Ovary (tissue), 9 donors: ENCODE measurements around the gene FFAR4. TPM values are rescaled to one million over a fixed set of nuclear protein-coding genes. Genes with fewer than 3 reads are reported as not detected.

Source experiments
- DNase-seq, 5 donors: peaks; one replicate each; pipeline ENCODE4 v3.0.0-alpha.2; 2019 to 2020
- H3K27ac ChIP-seq, 2 donors: fragments of 200-600 bp; one replicate each; pipeline versions ENCODE4 v1.5.1 to v1.8.0; 2019 to 2022
- H3K27me3 ChIP-seq: fragments of 200-600 bp; one replicate; pipeline ENCODE4 v1.8.0; 2022
- H3K36me3 ChIP-seq: fragments of 200-600 bp; sonication (generic); one replicate; pipeline ENCODE4 v1.5.1; 2019
- H3K4me1 ChIP-seq: one replicate; pipeline ENCODE4 v1.8.1; 2013; ENCODE audit warnings: mild to moderate bottlenecking, moderate library complexity; ENCODE audit not compliant: insufficient read depth
- H3K4me3 ChIP-seq: fragments of 200-600 bp; sonication (generic); one replicate; pipeline ENCODE4 v1.5.1; 2017
- H3K9me3 ChIP-seq, 2 donors: fragments of 200-600 bp in 1 of 2; sonication (generic) in 1 of 2; one replicate each; pipeline versions ENCODE4 v1.5.1 to v1.8.1; 2013 to 2019; ENCODE audit warnings: mild to moderate bottlenecking in 1 of 2, moderate library complexity in 1 of 2
- CTCF ChIP-seq, 3 donors: fragments of 450-650 bp in 2 of 3; fragments of 200-600 bp in 1 of 3; IDR thresholded peaks; one replicate each; pipeline versions ENCODE4 v1.5.1 to v1.8.0; 2016 to 2022; ENCODE audit warnings: antibody characterized with exemption in 3 of 3, mild to moderate bottlenecking in 1 of 3
- EP300 ChIP-seq: sonication (generic); formaldehyde crosslinking; IDR thresholded peaks from one replicate; pipeline ENCODE4 v1.6.1; 2017; ENCODE audit warnings: antibody characterized with exemption
- POLR2A ChIP-seq: fragments of 450-650 bp; IDR thresholded peaks from one replicate; pipeline ENCODE4 v1.6.1; 2017; ENCODE audit warnings: antibody characterized with exemption, mild to moderate bottlenecking, moderate library complexity
- WGBS, 3 donors: extraction: QIAGEN DNeasy Blood & Tissue Kit in 1 of 3; methylation state at CpG; one replicate each; pipeline versions ENCODE4 v1.1.5 to v1.1.7; 2013 to 2017; 5-methylcytosine and 5-hydroxymethylcytosine counted together
- intact Hi-C, 4 donors: fragments of 100-400 bp; cut with DNase I; formaldehyde crosslinking; loops; one replicate each; pipeline versions ENCODE4 v1.11.0 to v1.15.1; 2022 to 2023
- polyA plus RNA-seq, 2 donors: library from polyadenylated mRNA; stranded (reverse); fragments of 200-250 nt in 1 of 2; fragments of 350-450 nt in 1 of 2; fragmentation: Illumina TruSeq in 1 of 2; extraction: RNeasy Lipid Tissue Mini Kit (QIAGEN cat#74804) in 1 of 2; gene quantifications; one replicate each; pipeline ENCODE4 v1.2.3, GENCODE V29; 2013 to 2014
- total RNA-seq, 7 donors: library from RNA; depleted of rRNA in 2 of 7; stranded (reverse); fragments of >200 nt in 2 of 7; fragmentation: NEBNext Ultra II Directional in 3 of 7; extraction: Animal tissue kit (Norgen Biotek cat#: 25700) in 3 of 7; gene quantifications; one replicate each; pipeline versions ENCODE4 v1.1.0 to v1.2.4, GENCODE V29; 2016 to 2023
- donor health status: DM: no; HTN: no; CAD: no; lungs with moderate emphysema.
- donor health status: DM: no; HTN: no; CAD: no.
- donor health status: Bipolar disorder and iron deficiency.
- donor health status: DM: yes; HTN: yes; CAD: no.
- donor health status: DM: no; HTN: no; CAD: no.
- donor health status: DM: yes; HTN: yes; CAD: no.

Gene FFAR4
- total and polyA plus RNA-seq, 9 donors: 0.07 to 3.7 (median 0.28) TPM; not detected in 4

GRCh38 chr10:93573051-93573909 is 6.8 kb downstream of the FFAR4 start:
- WGBS, 3 donors: 37 to 42% (median 39%) methylated on average over 10 of the region's 10 CpGs
- H3K27me3 ChIP-seq: no peaks in the 10 kb centered on the region
- H3K27ac ChIP-seq: no peak overlapping the region
- intact Hi-C loops: no loop called here
- H3K9me3 ChIP-seq: no peaks in the 10 kb centered on the region
- no peak for TF ChIP-seq POLR2A
- TF ChIP-seq CTCF (IDR thresholded peaks at IDR 0.05): no peak
- TF ChIP-seq EP300: no peak
- H3K4me1 ChIP-seq: no peaks in the 10 kb centered on the region
- H3K4me3 ChIP-seq: no peak overlapping the region
- no peak for DNase-seq
- no peaks in the 10 kb centered on the region for H3K36me3 ChIP-seq

DNA sequence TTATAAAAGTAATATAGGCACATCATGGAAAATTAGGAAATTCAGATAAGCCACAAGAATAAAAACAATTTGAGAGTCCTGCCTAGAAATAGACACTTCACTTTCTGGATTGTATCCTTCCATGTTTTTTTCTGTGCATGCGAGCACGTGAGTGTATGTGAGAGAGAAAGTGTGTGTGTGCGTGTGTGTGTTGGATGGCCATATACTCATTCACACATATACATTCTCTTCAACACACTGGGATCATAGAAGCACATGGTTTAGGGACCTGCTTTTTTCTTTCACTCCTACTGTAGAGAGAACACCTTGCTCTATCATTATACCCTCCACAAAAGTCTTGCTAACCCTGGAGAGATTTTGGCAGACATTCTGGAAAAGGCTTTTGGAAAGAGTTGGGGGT is 7.5 kb downstream of the FFAR4 start:
- intact Hi-C loops: no loop called here
- Histone ChIP-seq H3K9me3 (no peaks in the 10 kb centered on the region), H3K27me3 (no peaks in the 10 kb centered on the region), H3K4me3 (no peak overlapping the region), H3K4me1 (no peaks in the 10 kb centered on the region), H3K36me3 (no peaks in the 10 kb centered on the region), H3K27ac (no peak overlapping the region)
- DNase-seq: no peak
- no peak for TF ChIP-seq POLR2A
- TF ChIP-seq EP300: no peak
- TF ChIP-seq CTCF (IDR thresholded peaks at IDR 0.05): no peak
- 72 to 74% (median 73%) methylated on average over 3 of the region's 3 CpGs for WGBS, 3 donors

DNA sequence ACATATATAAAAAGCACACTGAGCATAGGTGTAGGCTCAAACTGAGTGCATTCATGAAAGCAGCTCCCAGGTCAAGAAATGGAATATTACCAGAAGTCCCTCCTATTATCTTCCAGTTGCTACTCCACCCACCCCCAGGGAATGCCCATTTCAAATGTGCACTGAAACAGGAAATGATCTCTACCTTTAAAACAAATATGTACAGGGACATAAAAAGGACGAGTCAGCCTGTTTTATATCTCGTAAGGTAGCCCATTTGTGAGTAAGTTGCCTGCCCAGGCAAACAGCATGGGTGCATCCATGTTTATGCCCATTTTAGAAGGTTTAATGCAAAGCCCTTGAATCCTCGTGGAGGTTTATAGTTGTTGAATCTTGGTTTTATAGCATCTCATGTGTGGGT is 10.4 kb downstream of the FFAR4 start:
- no peak overlapping the region for H3K4me3 ChIP-seq
- H3K27ac ChIP-seq: no peak overlapping the region
- no peak for DNase-seq
- TF ChIP-seq CTCF (IDR thresholded peaks at IDR 0.05) (no peak), POLR2A (no peak), EP300 (no peak)
- intact Hi-C loops: no loop called here
- WGBS, 3 donors: 62 to 72% (median 66%) methylated on average over 3 of the region's 3 CpGs
- H3K9me3 ChIP-seq: no peaks in the 10 kb centered on the region
- no peaks in the 10 kb centered on the region for H3K36me3 ChIP-seq
- H3K4me1 ChIP-seq: no peaks in the 10 kb centered on the region
- H3K27me3 ChIP-seq: no peaks in the 10 kb centered on the region

GRCh38 chr10:93577565-93577964 is 11.1 kb downstream of the FFAR4 start:
- Histone ChIP-seq H3K36me3 (no peaks in the 10 kb centered on the region), H3K4me3 (no peak overlapping the region), H3K4me1 (no peaks in the 10 kb centered on the region), H3K9me3 (no peaks in the 10 kb centered on the region), H3K27ac (no peak overlapping the region), H3K27me3 (no peaks in the 10 kb centered on the region)
- 79 to 84% (median 80%) methylated on average over 3 of the region's 3 CpGs for WGBS, 3 donors
- intact Hi-C loops: no loop called here
- TF ChIP-seq POLR2A (no peak), CTCF (IDR thresholded peaks at IDR 0.05) (no peak), EP300 (no peak)
- no peak for DNase-seq
